GM21717 (cell line): Measurements from ENCODE around the gene GATAD1.
A peak's percentile ranks its signal among the peaks of the same experiment; 100 is the strongest.
"Not testable (repeated sequence)": the region's sequence is repeated elsewhere in the genome, so short reads cannot be mapped to it uniquely, and the experiment has no call there.

Experiments used
- ATAC-seq: cut with Tn5 transposase; IDR thresholded peaks from one replicate; pipeline ENCODE4 v1.9.1; 2021; ENCODE audit warnings: mild to moderate bottlenecking, moderate library complexity; ENCODE audit not compliant: unreplicated experiment

The GATAD1 gene, protein sequence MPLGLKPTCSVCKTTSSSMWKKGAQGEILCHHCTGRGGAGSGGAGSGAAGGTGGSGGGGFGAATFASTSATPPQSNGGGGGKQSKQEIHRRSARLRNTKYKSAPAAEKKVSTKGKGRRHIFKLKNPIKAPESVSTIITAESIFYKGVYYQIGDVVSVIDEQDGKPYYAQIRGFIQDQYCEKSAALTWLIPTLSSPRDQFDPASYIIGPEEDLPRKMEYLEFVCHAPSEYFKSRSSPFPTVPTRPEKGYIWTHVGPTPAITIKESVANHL

DNA sequence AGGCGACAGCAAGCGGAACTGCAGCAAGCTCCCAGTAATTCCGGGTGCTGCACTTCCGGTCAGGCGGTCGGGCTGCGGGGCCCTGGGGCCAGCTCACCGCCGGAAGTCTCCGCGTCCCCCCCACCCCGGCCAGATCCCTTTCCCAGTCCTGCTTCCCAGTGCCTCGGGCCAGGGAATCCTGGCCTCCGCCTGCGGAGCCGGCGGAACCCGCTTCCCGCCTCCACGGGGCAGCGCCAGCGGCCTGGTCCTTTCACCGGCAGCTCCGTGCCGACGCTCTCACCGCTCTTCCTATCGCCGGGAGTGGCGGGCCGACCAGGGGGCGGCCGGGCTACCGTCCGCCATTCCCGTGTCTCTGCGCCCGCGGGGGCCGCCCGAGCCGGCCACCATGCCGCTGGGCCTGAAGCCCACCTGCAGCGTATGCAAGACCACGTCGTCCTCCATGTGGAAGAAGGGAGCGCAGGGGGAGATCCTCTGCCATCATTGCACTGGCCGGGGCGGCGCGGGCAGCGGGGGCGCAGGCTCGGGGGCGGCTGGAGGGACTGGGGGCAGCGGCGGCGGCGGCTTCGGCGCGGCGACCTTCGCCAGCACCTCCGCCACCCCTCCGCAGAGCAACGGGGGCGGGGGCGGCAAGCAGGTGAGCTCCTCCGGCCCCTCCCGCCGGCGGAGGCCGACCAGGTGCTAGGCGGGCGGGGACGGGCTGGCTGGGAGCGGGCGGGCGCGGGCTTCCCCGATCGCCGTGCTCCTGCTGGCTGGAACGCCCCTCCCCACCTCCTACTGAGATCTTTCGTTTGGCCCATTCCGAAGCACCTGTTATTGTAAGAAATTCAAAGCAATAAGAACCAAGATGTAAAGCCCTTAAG is at the start of gene GATAD1:
Gene GATAD1 (plus strand): TSS at position 138 of the 860 bp plus-strand sequence. CDS start 248 bp downstream, at position 386.
- ATAC-seq: peak; percentile 90

GRCh38 chr7:92397542-92397941 is 49.7 kb upstream of the GATAD1 start:
- no peak for ATAC-seq

- ATAC-seq: no peak
These were observed 47.3 kb upstream of the GATAD1 start for GRCh38 chr7:92400013-92400412.

DNA sequence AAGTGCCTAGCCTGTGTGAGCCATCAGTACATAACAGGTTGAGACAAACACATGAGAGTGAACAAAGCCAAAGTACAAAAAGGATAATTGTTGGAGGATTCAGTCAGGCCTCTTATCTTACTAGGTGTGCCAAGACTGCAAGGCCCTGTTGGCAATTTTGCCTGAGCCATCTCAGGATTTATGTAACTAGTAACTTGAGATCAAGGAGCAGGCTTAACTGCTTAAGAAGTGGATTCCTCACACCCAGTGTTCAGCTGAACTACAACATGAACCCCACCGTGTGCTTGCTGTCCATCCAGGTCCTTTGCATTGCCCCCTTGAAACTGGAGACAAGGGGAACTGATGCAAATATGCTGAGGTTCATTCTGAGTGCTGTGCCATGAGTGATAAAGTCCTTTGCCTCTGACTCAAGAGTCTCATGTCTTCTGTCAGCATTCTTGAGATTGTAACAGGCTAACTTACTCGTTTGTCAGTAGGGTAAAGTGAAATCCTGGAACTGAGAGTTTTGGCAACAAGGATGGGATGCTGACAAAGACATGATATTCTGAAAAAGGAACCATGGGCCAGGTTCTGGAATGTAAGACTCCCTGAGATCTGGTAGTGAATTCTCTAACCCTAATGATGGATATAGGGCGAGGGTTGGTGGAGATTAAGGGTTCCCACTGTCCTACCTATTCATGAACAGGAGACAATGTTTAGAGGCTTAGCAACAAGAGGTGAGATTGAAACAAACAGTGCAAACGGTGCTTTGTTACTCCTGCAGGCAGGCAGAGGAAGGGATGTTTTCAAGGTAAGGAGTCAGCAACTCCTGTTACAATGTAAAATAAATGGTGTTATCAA is 44.1 kb upstream of the GATAD1 start:
- ATAC-seq: no peak

GRCh38 chr7:92403760-92404074 is 43.6 kb upstream of the GATAD1 start:
- ATAC-seq: no peak

- ATAC-seq: no peak
These were observed 43.1 kb upstream of the GATAD1 start for GRCh38 chr7:92404170-92404614.

DNA sequence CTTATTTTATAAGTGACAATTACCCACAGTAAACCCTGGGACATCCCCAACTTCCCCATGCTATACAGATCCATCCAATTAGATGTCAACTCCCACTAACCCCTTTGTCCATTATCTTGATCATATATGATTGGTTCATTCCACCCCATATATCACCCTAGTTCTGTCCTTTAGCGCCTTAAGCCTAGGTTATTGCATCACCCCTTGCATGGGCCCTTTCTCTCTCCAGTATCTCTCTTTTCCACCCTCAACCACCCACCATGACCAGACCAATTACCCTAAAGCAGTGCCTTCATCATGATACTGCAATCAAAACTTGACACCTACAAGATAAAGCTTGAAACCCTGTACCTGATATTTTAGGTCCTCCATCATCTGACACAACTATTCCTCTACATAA is 37.9 kb upstream of the GATAD1 start:
- ATAC-seq: no peak

DNA sequence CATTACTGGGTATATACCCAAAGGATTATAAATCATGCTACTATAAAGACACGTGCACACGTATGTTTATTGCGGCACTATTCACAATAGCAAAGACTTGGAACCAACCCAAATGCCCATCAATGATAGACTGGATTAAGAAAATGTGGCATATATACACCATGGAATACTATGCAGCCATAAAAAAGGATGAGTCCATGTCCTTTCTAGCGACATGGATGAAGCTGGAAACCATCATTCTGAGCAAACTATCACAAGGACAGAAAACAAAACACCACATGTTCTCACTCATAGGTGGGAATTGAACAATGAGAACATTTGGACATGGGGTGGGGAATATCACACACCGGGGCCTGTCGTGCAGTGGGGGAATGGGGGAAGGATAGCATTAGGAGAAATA is 37.1 kb upstream of the GATAD1 start:
- not testable (repeated sequence) for ATAC-seq

- ATAC-seq: no peak
These were observed 34.5 kb upstream of the GATAD1 start for GRCh38 chr7:92412745-92413144.

GRCh38 chr7:92413550-92413949 is 33.7 kb upstream of the GATAD1 start:
- no peak for ATAC-seq

DNA sequence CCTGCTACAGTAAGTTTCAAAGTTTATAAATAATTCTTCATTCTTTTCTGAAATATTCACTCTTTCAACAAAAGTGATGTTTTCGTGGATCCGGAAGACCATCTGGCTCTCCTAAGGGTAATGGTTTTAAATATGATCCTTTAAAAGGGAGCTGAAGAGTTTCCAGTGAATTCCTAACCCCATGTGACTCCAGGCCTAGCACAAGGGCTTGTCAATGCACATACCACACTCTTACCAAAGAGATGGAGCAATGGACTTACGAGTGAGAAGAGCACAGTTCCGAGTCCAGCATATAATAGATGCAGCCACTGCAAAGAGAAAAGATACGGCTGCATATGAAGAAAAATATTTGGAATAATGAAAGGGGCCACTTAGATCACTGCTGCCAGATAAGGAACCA is 32.1 kb upstream of the GATAD1 start:
- no peak for ATAC-seq

DNA sequence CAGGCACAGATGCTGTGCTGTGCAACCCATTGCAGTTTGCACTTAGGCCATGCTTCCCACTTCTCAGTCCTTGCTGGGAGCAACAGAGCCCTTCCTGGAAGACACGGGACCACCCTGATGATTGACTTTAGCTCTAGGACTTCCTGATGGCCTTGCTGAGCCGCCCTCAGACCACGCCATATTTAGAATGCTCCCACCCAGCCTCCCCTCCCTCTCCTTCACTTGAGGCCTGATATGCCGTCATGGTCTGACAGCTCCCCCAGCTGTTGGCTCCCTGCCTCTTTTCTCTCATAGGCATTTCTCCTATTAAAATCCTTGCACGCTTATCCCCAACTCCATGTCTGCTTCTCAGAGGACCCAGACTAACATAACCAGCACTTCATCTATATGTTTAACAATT is 29.4 kb upstream of the GATAD1 start:
- no peak for ATAC-seq

DNA sequence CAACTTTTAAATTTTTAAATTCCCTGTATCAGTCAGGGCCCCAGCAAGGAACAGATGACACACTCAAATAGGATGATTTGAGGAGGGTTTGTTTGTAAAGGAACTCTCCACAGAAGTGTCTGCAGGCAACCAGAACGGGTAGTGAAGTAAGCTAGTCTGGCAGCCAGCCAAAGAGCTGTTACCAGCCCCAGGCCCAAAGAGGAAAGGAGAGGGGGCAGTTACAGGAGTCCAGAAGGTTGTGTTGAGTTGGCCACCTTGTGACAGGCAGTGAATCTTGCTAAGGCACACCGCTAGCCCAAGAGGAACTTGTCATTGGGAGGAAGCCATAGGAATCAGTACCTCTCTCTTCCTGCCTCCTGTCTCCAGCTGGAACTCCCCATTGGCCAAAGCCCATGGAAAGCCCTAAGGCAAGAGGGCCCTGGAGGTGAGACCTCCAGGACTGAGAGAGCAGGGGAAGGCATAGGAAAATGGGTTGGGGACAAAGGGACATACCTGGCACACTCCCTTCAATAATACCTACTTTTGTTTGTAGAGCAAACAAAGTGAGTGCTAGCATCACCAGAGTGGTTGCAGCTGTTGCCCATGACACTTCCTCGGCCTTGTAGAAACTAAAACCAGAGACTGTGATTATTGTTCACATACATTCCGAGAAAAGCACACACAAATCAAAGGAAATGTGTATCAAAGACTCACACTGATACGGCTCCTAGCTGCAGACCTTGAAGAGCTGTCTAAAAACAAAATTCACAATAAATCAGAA is 25.4 kb upstream of the GATAD1 start:
- ATAC-seq: no peak

DNA sequence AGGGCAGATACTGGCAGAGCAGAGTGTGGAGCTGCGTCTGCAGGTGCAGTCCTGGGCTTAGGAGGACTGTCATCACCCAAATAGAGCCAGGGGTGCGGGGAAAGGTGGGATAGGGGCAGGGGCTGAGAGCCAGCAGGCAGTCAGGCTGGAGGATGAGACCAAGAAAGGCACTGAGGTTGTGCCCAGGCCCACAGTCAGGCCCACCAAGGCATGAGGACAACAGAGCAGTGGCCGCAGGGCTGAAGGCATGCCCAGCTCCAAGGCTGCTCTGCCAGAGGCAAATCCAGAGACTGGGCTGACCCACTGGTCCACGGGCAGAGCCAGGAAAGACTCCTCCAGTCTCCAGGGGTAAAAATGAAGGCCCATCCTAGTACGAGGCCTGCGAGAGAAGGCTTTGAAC is 24.4 kb upstream of the GATAD1 start:
- no peak for ATAC-seq

- no peak for ATAC-seq
These were observed 23.6 kb upstream of the GATAD1 start for GRCh38 chr7:92423710-92424131.

- ATAC-seq: no peak
These were observed 21.9 kb upstream of the GATAD1 start for GRCh38 chr7:92425311-92425947.

DNA sequence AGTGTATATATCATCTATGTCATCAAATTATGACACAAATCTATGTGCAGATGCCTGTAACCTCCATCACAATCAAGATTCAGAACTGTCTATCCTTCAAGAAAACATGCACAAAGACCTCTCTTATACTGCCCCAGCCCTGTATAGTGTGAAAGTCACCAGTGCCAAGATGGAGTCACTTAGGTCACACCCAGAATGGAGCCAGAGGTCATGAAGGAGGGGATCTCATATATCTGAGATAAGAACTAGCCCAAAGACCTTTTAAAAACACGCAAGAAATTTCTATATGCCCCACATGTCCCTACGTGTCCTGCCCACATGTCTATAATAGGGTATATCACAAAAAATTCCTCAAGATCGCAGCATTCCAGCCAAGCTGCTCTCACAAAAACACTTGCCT is 20.1 kb upstream of the GATAD1 start:
- no peak for ATAC-seq

DNA sequence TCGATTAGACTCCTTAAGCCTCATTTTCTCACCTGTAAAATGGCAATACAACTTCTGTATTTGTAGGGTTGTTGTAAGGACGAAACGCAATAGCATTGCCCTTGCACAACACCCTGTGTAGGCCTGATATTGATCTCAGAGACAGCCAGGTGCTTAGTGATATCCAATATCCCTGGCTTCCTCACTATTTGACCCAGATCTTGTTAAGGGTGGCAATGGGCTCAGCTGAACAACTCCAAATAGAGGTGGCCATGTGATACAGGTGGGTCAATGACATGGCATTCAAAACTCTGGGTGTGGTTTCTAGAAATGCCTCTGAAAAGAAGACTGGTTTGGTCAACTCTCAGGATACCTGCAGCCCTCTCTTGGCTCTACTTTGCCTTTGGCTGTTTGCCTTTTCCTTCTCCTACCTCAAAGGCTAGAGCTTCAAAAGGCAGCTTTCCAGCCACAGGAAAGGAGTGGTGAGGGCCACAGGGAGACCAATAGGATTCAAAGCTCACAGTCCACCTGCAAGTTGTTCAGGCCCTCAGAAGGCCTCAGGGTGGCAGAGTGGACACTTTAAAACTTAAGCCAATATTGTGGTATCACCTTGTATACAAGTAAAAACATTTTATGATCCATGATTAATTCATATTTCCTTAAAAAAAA is 14.9 kb upstream of the GATAD1 start:
- no peak for ATAC-seq

- no peak for ATAC-seq
These were observed 14.3 kb upstream of the GATAD1 start for GRCh38 chr7:92433019-92433418.

DNA sequence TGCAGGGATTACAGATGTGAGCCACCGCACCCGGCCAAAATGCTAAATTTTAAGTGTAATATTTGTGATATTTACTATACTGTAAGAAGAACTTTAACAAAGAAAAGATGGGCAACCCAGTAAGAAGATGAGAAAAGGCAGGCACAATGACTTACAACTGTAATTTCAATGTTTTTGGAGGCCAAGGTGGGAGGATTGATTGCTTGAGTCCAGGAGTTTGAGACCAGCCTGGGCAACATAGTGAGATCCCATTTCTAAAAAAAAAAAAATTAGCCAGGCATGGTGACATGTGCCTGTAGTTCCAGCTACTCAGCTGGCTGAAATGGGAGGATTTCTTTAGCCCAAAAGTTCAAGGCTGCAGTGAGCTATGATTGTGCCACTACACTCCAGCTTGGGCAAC is 11.7 kb upstream of the GATAD1 start:
- no peak for ATAC-seq
